IPS-18c (cell line): ENCODE data around the gene CCDC24.

Source experiments
- H3K4me3 ChIP-seq: 2 replicates; pipeline ENCODE4 v1.7.0; 2013; ENCODE audit warnings: low read depth, mild to moderate bottlenecking, low read length, moderate library complexity; ENCODE audit not compliant: insufficient read depth
- H3K9me3 ChIP-seq: one replicate; pipeline ENCODE4 v1.6.1; 2013; ENCODE audit warnings: mild to moderate bottlenecking, low read length, moderate library complexity; ENCODE audit not compliant: control insufficient read depth, insufficient read depth

Gene CCDC24

GRCh38 chr1:43976045-43976444, 15.4 kb upstream of the CCDC24 start:
- Histone ChIP-seq H3K4me3 (peak overlapping the region; percentile 94), H3K9me3 (peaks cover 3% of the 10 kb centered on the region)

GRCh38 chr1:43976890-43977289, 14.5 kb upstream of the CCDC24 start:
- peaks cover 3% of the 10 kb centered on the region for H3K9me3 ChIP-seq
- no peak overlapping the region for H3K4me3 ChIP-seq

- H3K9me3 ChIP-seq, result peaks cover 3% of the 10 kb centered on the region
- 0 out of 2 replicates have a peak overlapping the region, but pooled peaks have one; percentile 89 for H3K4me3 ChIP-seq
These were observed 13.8 kb upstream of the CCDC24 start for GRCh38 chr1:43977376-43978263.

GRCh38 chr1:43978264-43978550, 13.2 kb upstream of the CCDC24 start:
- Histone ChIP-seq H3K4me3 (peak overlapping the region; percentile 89; the same call in 1 of the 2 replicates), H3K9me3 (peaks cover 3% of the 10 kb centered on the region)

GRCh38 chr1:43978551-43979260, 12.7 kb upstream of the CCDC24 start, which contains the start of gene B4GALT2:
B4GALT2 (plus strand) TSS chr1:43979210; CDS start chr1:43981161, 1,951 bp downstream.
- peak within 1 kb of the TSS; percentile 89 for H3K4me3 ChIP-seq

GRCh38 chr1:43979261-43979527, 12.2 kb upstream of the CCDC24 start:
- Histone ChIP-seq H3K9me3 (peaks cover 3% of the 10 kb centered on the region), H3K4me3 (peak overlapping the region; percentile 65)

More at GRCh38 chr1:43978551-43979260, 12.7 kb upstream of the CCDC24 start, which contains the start of gene B4GALT2:
- peaks cover 3% of the 10 kb centered on the region for H3K9me3 ChIP-seq

- H3K4me3 ChIP-seq, result peak overlapping the region; percentile 65
- H3K9me3 ChIP-seq, result peaks cover 3% of the 10 kb centered on the region
These were observed 11.7 kb upstream of the CCDC24 start for GRCh38 chr1:43979528-43980254.

GRCh38 chr1:43980255-43981134, 10.9 kb upstream of the CCDC24 start:
- Histone ChIP-seq H3K9me3 (no peaks in the 10 kb centered on the region), H3K4me3 (peak overlapping the region; percentile 65)

- no peaks in the 10 kb centered on the region for H3K9me3 ChIP-seq
- H3K4me3 ChIP-seq, result no peak overlapping the region
These were observed 10.3 kb upstream of the CCDC24 start for GRCh38 chr1:43981135-43981491.

GRCh38 chr1:43981636-43982035, 9.8 kb upstream of the CCDC24 start:
- Histone ChIP-seq H3K9me3 (no peaks in the 10 kb centered on the region), H3K4me3 (no peak overlapping the region)

- no peak overlapping the region for H3K4me3 ChIP-seq
- no peaks in the 10 kb centered on the region for H3K9me3 ChIP-seq
These were observed 9.2 kb upstream of the CCDC24 start for GRCh38 chr1:43982241-43982640.

- Histone ChIP-seq H3K4me3 (no peak overlapping the region), H3K9me3 (no peaks in the 10 kb centered on the region)
These were observed 8.6 kb upstream of the CCDC24 start for GRCh38 chr1:43982808-43983207.

- Histone ChIP-seq H3K4me3 (no peak overlapping the region), H3K9me3 (no peaks in the 10 kb centered on the region)
These were observed 8.0 kb upstream of the CCDC24 start for GRCh38 chr1:43983253-43983899.

GRCh38 chr1:43984855-43985254, 6.5 kb upstream of the CCDC24 start:
- H3K4me3 ChIP-seq, result no peak overlapping the region
- no peaks in the 10 kb centered on the region for H3K9me3 ChIP-seq

GRCh38 chr1:43985984-43986595, 5.3 kb upstream of the CCDC24 start:
- Histone ChIP-seq H3K9me3 (no peaks in the 10 kb centered on the region), H3K4me3 (no peak overlapping the region)

- Histone ChIP-seq H3K4me3 (no peak overlapping the region), H3K9me3 (no peaks in the 10 kb centered on the region)
These were observed 4.7 kb upstream of the CCDC24 start for GRCh38 chr1:43986712-43987111.
